ENCODE results near the gene SYT13. TPM values are rescaled to one million over a fixed set of nuclear protein-coding genes. Genes with fewer than 3 reads are reported as not detected.

The SYT13 gene
- total and polyA plus RNA-seq, 2 of the 4 experiments (the other 2 are of a cell fraction) = not detected

DNA sequence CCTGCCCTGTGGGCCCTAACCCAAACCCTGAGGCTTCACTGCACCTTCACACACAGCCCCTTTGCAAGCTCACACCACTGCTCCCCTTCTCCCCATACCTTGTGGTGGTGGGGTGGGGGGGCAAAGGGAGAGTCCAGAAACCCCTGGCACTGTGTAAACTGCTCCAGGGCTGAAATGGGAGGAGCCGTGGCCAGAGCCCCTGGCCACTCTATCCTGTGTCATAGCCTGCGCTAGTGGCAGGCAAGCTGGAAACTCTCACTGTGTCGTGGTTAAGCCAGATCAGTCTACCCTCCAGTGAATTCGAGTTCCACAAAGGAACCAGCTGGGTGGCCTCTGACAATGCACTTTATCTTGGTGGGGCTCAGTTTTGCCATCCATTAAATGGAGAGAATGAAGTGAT lies 8.4 kb upstream of the SYT13 start:
- no peak overlapping the region for H3K18ac ChIP-seq (ENCODE audit: low read depth, low read length)
- in situ Hi-C loops (cut with MboI; ENCODE audit: low sequenced_read_pairs) = loop anchor here (5.0 to 25.0 kb wide), 3 partner anchors 187 to 607 kb away; no protein-coding TSS in a partner anchor
- no peak overlapping the region for H2AK5ac ChIP-seq (ENCODE audit: low read depth, low read length)
- H3K4me1 ChIP-seq (ENCODE audit: control insufficient read depth, insufficient read depth, low read length) = no peaks in the 10 kb centered on the region
- H2AFZ ChIP-seq (replicated peaks; ENCODE audit: low read length, poor library complexity) = no peak overlapping the region
- no peak overlapping the region for H2BK15ac ChIP-seq (ENCODE audit: low read depth, low read length)
- dilution Hi-C loops (cut with HindIII; ENCODE audit: low sequenced_read_pairs, unreplicated experiment) = no loop called here
- H2BK5ac ChIP-seq (ENCODE audit: low read depth, low read length, poor library complexity, severe bottlenecking) = no peak overlapping the region
- H4K5ac ChIP-seq (ENCODE audit: low read depth, low read length) = no peak overlapping the region
- no TSS peak for BruUV-seq (replicated peaks)
- no peak overlapping the region for H4K91ac ChIP-seq (ENCODE audit: insufficient read depth, low read depth, low read length)
- H2BK20ac ChIP-seq (ENCODE audit: low read depth, low read length) = no peak overlapping the region
- CTCF ChIA-PET = interaction anchor here (1.2 kb wide), 1 partner anchor 184 kb away, joined by 11 read pairs; no protein-coding TSS in a partner anchor
- no peak overlapping the region for H2AK9ac ChIP-seq (replicated peaks; ENCODE audit: low read depth, low read length, poor library complexity)
- H3K4me3 ChIP-seq (ENCODE audit: insufficient read depth, low read depth, low read length) = no peak overlapping the region
- H3K14ac ChIP-seq (replicated peaks; ENCODE audit: low read depth, low read length) = no peak overlapping the region
- H3K27ac ChIP-seq (ENCODE audit: insufficient read depth, low read length) = no peak overlapping the region
- no peak overlapping the region for H3K4ac ChIP-seq (ENCODE audit: low read depth, low read length)
- peaks cover 19% of the 10 kb centered on the region for H3K27me3 ChIP-seq (ENCODE audit: control insufficient read depth, insufficient read depth, low read length)
- TF ChIP-seq, protein P1, sequence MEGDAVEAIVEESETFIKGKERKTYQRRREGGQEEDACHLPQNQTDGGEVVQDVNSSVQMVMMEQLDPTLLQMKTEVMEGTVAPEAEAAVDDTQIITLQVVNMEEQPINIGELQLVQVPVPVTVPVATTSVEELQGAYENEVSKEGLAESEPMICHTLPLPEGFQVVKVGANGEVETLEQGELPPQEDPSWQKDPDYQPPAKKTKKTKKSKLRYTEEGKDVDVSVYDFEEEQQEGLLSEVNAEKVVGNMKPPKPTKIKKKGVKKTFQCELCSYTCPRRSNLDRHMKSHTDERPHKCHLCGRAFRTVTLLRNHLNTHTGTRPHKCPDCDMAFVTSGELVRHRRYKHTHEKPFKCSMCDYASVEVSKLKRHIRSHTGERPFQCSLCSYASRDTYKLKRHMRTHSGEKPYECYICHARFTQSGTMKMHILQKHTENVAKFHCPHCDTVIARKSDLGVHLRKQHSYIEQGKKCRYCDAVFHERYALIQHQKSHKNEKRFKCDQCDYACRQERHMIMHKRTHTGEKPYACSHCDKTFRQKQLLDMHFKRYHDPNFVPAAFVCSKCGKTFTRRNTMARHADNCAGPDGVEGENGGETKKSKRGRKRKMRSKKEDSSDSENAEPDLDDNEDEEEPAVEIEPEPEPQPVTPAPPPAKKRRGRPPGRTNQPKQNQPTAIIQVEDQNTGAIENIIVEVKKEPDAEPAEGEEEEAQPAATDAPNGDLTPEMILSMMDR (conservative IDR thresholded peaks at IDR 0.05; ENCODE audit: low read depth, low read length) = no peak
- TF ChIP-seq, protein P2, sequence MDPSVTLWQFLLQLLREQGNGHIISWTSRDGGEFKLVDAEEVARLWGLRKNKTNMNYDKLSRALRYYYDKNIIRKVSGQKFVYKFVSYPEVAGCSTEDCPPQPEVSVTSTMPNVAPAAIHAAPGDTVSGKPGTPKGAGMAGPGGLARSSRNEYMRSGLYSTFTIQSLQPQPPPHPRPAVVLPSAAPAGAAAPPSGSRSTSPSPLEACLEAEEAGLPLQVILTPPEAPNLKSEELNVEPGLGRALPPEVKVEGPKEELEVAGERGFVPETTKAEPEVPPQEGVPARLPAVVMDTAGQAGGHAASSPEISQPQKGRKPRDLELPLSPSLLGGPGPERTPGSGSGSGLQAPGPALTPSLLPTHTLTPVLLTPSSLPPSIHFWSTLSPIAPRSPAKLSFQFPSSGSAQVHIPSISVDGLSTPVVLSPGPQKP (IDR thresholded peaks at IDR 0.05; ENCODE audit: borderline replicate concordance, low read depth, low read length) = no peak
- no peak for TF ChIP-seq MAZ (IDR thresholded peaks at IDR 0.05; ENCODE audit: borderline replicate concordance, low read depth, low read length)
- TF ChIP-seq NFE2L2 (IDR thresholded peaks at IDR 0.05; ENCODE audit: low read depth, low read length) = no peak
- no peak for TF ChIP-seq SMC3 (IDR thresholded peaks at IDR 0.05; ENCODE audit: low read depth, low read length)
- TF ChIP-seq CEBPB (IDR thresholded peaks at IDR 0.05; ENCODE audit: low read depth, low read length) = no peak
- no peaks in the 10 kb centered on the region for H3K36me3 ChIP-seq (ENCODE audit: control insufficient read depth, insufficient read depth, low read length)
- POLR2A ChIA-PET (ENCODE audit: unreplicated experiment) = no interaction called here
- 100% methylated on average over 1 of the region's 4 CpGs; no CpG with 5 or more reads in 1 of the 2 experiments for WGBS, 2 experiments (ENCODE audit: extremely low coverage in 2 of 2, insufficient read length in 1 of 2)
- ATAC-seq (ENCODE audit: low read depth) (no peak), DNase-seq (no peak)
- no peak overlapping the region for H3K9ac ChIP-seq (ENCODE audit: low read depth, low read length)
- H3K56ac ChIP-seq (ENCODE audit: extremely low read depth, insufficient read depth, low read length) = no peak overlapping the region
- no peaks in the 10 kb centered on the region for H3K9me3 ChIP-seq (ENCODE audit: control insufficient read depth, insufficient read depth, low read length)
- intact Hi-C loops (cut with micrococcal nuclease) = loop anchor here (10.0 kb wide), 1 partner anchor 650 kb away; no protein-coding TSS in a partner anchor
- H4K20me1 ChIP-seq (ENCODE audit: insufficient read depth, low read length) = no peaks in the 10 kb centered on the region
- H2BK120ac ChIP-seq (ENCODE audit: low read depth, low read length) = no peak overlapping the region
- no peak overlapping the region for H3K4me2 ChIP-seq (ENCODE audit: low read depth, low read length)
- no peaks in the 10 kb centered on the region for H3K9me1 ChIP-seq (ENCODE audit: insufficient read depth, low read length)
- no peak overlapping the region for H4K8ac ChIP-seq (ENCODE audit: low read depth in 2 of 2, low read length in 2 of 2)
- no peaks in the 10 kb centered on the region for H3K79me1 ChIP-seq (ENCODE audit: low read depth in 1 of 2, low read length in 2 of 2)
- no peak overlapping the region for H3K23ac ChIP-seq (ENCODE audit: low read depth, low read length)
